K562 (cell line): ENCODE data around the gene SART3. TPM values are rescaled to one million over a fixed set of nuclear protein-coding genes. Genes with fewer than 3 reads are reported as not detected.
A peak's percentile ranks its signal among the peaks of the same experiment; 100 is the strongest.

Experiments
- ATAC-seq: fragments of 200-7000 bp; cut with Tn5 transposase; 3 replicates; pipeline ENCODE4 v1.9.1; 2020; ENCODE audit warnings: moderate library complexity
- BruUV-seq: library from RNA; stranded (reverse); fragments of 400-500 nt; replicated peaks from 2 replicates; lab custom pipeline; 2021; lab: Mats Ljungman, UMichigan
- CTCF ChIA-PET: fragments of 300-600 bp; formaldehyde crosslinking; extraction: SDS; loops from one replicate; lab custom pipeline; 2021; ENCODE audit warnings: low intra/inter-chr PET ratio; lab: Yijun Ruan, JAX
- POLR2A ChIA-PET: fragments of 300-600, 350-650 bp; sonication (Branson Sonifier 250); formaldehyde crosslinking; extraction: SDS; loops from one replicate; lab custom pipeline; 2021; ENCODE audit warnings: antibody characterized with exemption, inconsistent platforms; lab: Yijun Ruan, JAX
- DNase-seq, 4 experiments: peaks; one replicate each; pipeline versions ENCODE4 v3.0.0 to v3.0.0-alpha.2; 2011 to 2018; ENCODE audit warnings: low spot score in 3 of 4, mixed read lengths in 3 of 4; ENCODE audit errors: extremely low read depth in 1 of 4
- FAIRE-seq: peaks from 2 replicates; lab custom pipeline; 2011; peaks lifted over from hg19 to GRCh38; lab: Jason Lieb, UNC
- H2AFZ ChIP-seq: 2 replicates; pipeline ENCODE4 v1.6.0; 2011; ENCODE audit warnings: low read depth, low read length, control low read depth, inconsistent platforms
- H3K27ac ChIP-seq: fragments of 200-600 bp; 3 replicates; pipeline ENCODE4 v1.8.0; 2011; ENCODE audit warnings: low read depth, mild to moderate bottlenecking, control low read depth, inconsistent platforms, low read length, moderate library complexity, mixed read lengths; ENCODE audit errors: extremely low read depth
- H3K27me3 ChIP-seq, 2 experiments: fragments of 300-600 bp in 1 of 2; 2 replicates in 1 of 2; 3 replicates in 1 of 2; pipeline versions ENCODE4 v1.6.0 to v1.8.0; 2011; ENCODE audit warnings: inconsistent platforms in 2 of 2, low read length in 2 of 2, mild to moderate bottlenecking in 1 of 2, mixed read lengths in 1 of 2, moderate library complexity in 1 of 2; ENCODE audit not compliant: control insufficient read depth in 2 of 2, insufficient read depth in 2 of 2
- H3K36me3 ChIP-seq: fragments of 300-600 bp; 3 replicates; pipeline ENCODE4 v1.8.0; 2011; ENCODE audit warnings: mild to moderate bottlenecking, low read length, inconsistent platforms; ENCODE audit not compliant: control insufficient read depth, insufficient read depth
- H3K4me1 ChIP-seq, 2 experiments: fragments of 200-600 bp in 1 of 2; replicated peaks in 1 of 2; 2 replicates in 1 of 2; 3 replicates in 1 of 2; pipeline versions ENCODE4 v1.5.1 to v1.8.0; 2011; ENCODE audit warnings: inconsistent platforms in 2 of 2, low read length in 2 of 2, mild to moderate bottlenecking in 1 of 2, mixed read lengths in 1 of 2, moderate library complexity in 1 of 2; ENCODE audit not compliant: control insufficient read depth in 2 of 2, insufficient read depth in 2 of 2
- H3K4me2 ChIP-seq: 2 replicates; pipeline ENCODE4 v1.6.1; 2011; ENCODE audit warnings: low read length, control low read depth, inconsistent platforms, mixed read lengths; ENCODE audit not compliant: insufficient read depth
- H3K4me3 ChIP-seq: fragments of 200-600 bp; sonication (generic), shearing (Covaris generic); 2 replicates; pipeline ENCODE4 v1.5.1; 2016; ENCODE audit warnings: control low read depth, inconsistent platforms
- H3K79me2 ChIP-seq: fragments of 200-600 bp; 3 replicates; pipeline ENCODE4 v1.8.0; 2011; ENCODE audit warnings: low read length, inconsistent platforms; ENCODE audit not compliant: control insufficient read depth, insufficient read depth
- H3K9ac ChIP-seq, 2 experiments: 2 replicates each; pipeline versions ENCODE4 v1.6.0 to v1.6.1; 2011; ENCODE audit warnings: low read depth in 2 of 2, low read length in 2 of 2, control low read depth in 1 of 2, inconsistent platforms in 1 of 2, mild to moderate bottlenecking in 1 of 2, mixed read lengths in 1 of 2; ENCODE audit not compliant: insufficient read depth in 1 of 2
- H3K9me1 ChIP-seq: one replicate; pipeline ENCODE4 v1.6.0; 2011; ENCODE audit warnings: inconsistent platforms, mild to moderate bottlenecking, low read length, moderate library complexity; ENCODE audit not compliant: control insufficient read depth, insufficient read depth
- H3K9me3 ChIP-seq: replicated peaks from 2 replicates; pipeline ENCODE4 v1.5.1; 2011; ENCODE audit warnings: low read depth, low read length, inconsistent platforms; ENCODE audit not compliant: control insufficient read depth, insufficient read depth
- H4K20me1 ChIP-seq: replicated peaks from 2 replicates; pipeline ENCODE4 v1.6.1; 2011; ENCODE audit warnings: low read length, inconsistent platforms, mixed read lengths; ENCODE audit not compliant: control insufficient read depth, insufficient read depth
- HDAC1 ChIP-seq, 2 experiments: fragments of 450-650 bp; IDR thresholded peaks; 2 replicates each; pipeline ENCODE4 v1.6.1; 2016 to 2017; ENCODE audit warnings: inconsistent platforms in 1 of 2, mild to moderate bottlenecking in 1 of 2, moderate library complexity in 1 of 2
- HLTF ChIP-seq: fragments of 450-650 bp; IDR thresholded peaks from 2 replicates; pipeline ENCODE4 v1.6.1; 2016
- HMGN3 ChIP-seq: IDR thresholded peaks from 2 replicates; pipeline ENCODE4 v1.6.1; 2011; ENCODE audit warnings: borderline replicate concordance, low read depth, mild to moderate bottlenecking, mixed read lengths, low read length; ENCODE audit not compliant: insufficient read length; ENCODE audit errors: extremely low read depth
- KDM1A ChIP-seq, 2 experiments: fragments of 450-650 bp; IDR thresholded peaks; 2 replicates each; pipeline ENCODE4 v1.6.1; 2016; ENCODE audit warnings: mild to moderate bottlenecking in 2 of 2
- PHF20 ChIP-seq: fragments of 450-650 bp; IDR thresholded peaks from 2 replicates; pipeline ENCODE4 v1.6.1; 2018; ENCODE audit not compliant: partially characterized antibody
- PRPF4 ChIP-seq: fragments of 200-400 bp; formaldehyde crosslinking; IDR thresholded peaks from one replicate; pipeline ENCODE4 v1.6.1; 2017; ENCODE audit warnings: low read length, low read depth, mild to moderate bottlenecking; ENCODE audit not compliant: insufficient read depth, poor library complexity, severe bottlenecking
- RBM25 ChIP-seq: fragments of 200-400 bp; formaldehyde crosslinking; IDR thresholded peaks from 2 replicates; pipeline ENCODE4 v1.6.1; 2018; ENCODE audit warnings: low read length, low read depth, moderate library complexity; ENCODE audit not compliant: severe bottlenecking
- RCOR1 ChIP-seq, 2 experiments: IDR thresholded peaks; 2 replicates each; pipeline ENCODE4 v1.6.1; 2012; ENCODE audit warnings: low read depth in 2 of 2, low read length in 2 of 2, borderline replicate concordance in 1 of 2, improper control_type of control experiment in 1 of 2
- SRSF7 ChIP-seq: fragments of 200-400 bp; formaldehyde crosslinking; optimal IDR thresholded peaks from 2 replicates; pipeline ENCODE3; 2017; ENCODE audit warnings: mild to moderate bottlenecking, low read depth, low read length
- ZBTB7A ChIP-seq: IDR thresholded peaks from 2 replicates; pipeline ENCODE4 v1.6.1; 2011; ENCODE audit warnings: low read depth, mild to moderate bottlenecking, low read length, moderate library complexity, borderline replicate concordance; ENCODE audit not compliant: control insufficient read depth
- ZFP36 ChIP-seq: fragments of 150-350 bp; IDR thresholded peaks from 2 replicates; pipeline ENCODE4 v1.6.1; 2018; ENCODE audit warnings: low read length, low read depth; ENCODE audit not compliant: partially characterized antibody
- ZNF134 ChIP-seq: fragments of 250-450 bp; sonication (Bioruptor Pico); conservative IDR thresholded peaks from 2 replicates; pipeline ENCODE4 v1.4.0; 2020
- ZNF263 ChIP-seq: sonication (generic); formaldehyde crosslinking; IDR thresholded peaks from 2 replicates; pipeline ENCODE4 v1.8.0; 2022; ENCODE audit warnings: mild to moderate bottlenecking, missing genetic modification reagents, borderline replicate concordance
- ZNF41 ChIP-seq: fragments of 250-450 bp; sonication (Bioruptor Pico); conservative IDR thresholded peaks from 2 replicates; pipeline ENCODE4 v1.4.0; 2020; ENCODE audit warnings: mild to moderate bottlenecking
- WGBS: fragments of 100-300 bp; shearing (Covaris generic); methylation state at CpG from one replicate; pipeline ENCODE4 v1.1.6; 2016; ENCODE audit warnings: low coverage, mixed read lengths; ENCODE audit not compliant: insufficient coverage; ENCODE audit errors: missing lambda C conversion rate; 5-methylcytosine and 5-hydroxymethylcytosine counted together
- in situ Hi-C: fragments of 300-500 bp; cut with MboI; formaldehyde crosslinking; loops from 4 replicates; pipeline ENCODE4 v1.15.0; 2018; ENCODE audit warnings: inconsistent platforms, mixed read lengths
- intact Hi-C: fragments of 100-400 bp; cut with micrococcal nuclease; formaldehyde crosslinking; loops from 2 replicates; pipeline ENCODE4 v1.14.2; 2022
- polyA plus RNA-seq, 8 experiments: library from polyadenylated mRNA; depleted of rRNA in 4 of 8; stranded (reverse) in 5 of 8; unstranded in 3 of 8; fragments of >200 nt; fragmentation: Nextera tagmentation in 2 of 8; fragmentation: Illumina TruSeq in 1 of 8; extraction: Ambion mirVana in 2 of 8; extraction: Trizol in 1 of 8; gene quantifications; 2 replicates each; pipeline versions ENCODE4 v1.2.1 to v1.2.3, GENCODE V29; 2011 to 2014; ENCODE audit warnings: inconsistent platforms in 1 of 8, missing spikeins in 1 of 8
- total RNA-seq, 7 experiments: library from RNA; depleted of rRNA in 6 of 7; stranded (reverse); fragments of >200 nt in 6 of 7; fragmentation: Illumina TruSeq in 2 of 7; extraction: Trizol in 2 of 7; gene quantifications; 2 replicates each; pipeline versions ENCODE4 v1.2.1 to v1.2.3, GENCODE V29; 2011 to 2021; ENCODE audit warnings: low replicate concordance in 1 of 7
- TF ChIP-seq, protein P1 (sequence below): fragments of 450-650 bp; formaldehyde crosslinking; IDR thresholded peaks from 2 replicates; pipeline ENCODE4 v1.4.0; 2022; ENCODE audit warnings: missing genetic modification characterization
- TF ChIP-seq, protein P2 (sequence below): fragments of 250-450 bp; sonication (Bioruptor Pico); IDR thresholded peaks from 2 replicates; pipeline ENCODE4 v1.8.0; 2021; ENCODE audit warnings: mild to moderate bottlenecking, moderate library complexity
- TF ChIP-seq, protein P3 (sequence below): fragments of 450-650 bp; conservative IDR thresholded peaks from 2 replicates; pipeline ENCODE4 v1.6.1; 2016; ENCODE audit warnings: missing genetic modification characterization, low read depth, mild to moderate bottlenecking, control low read depth, missing compliant biosample characterization

SART3 gene
- total and polyA plus RNA-seq, 9 of the 15 experiments (the other 6 are each of a cell fraction or from before 2014, with no cell fraction given), result 8.9 to 167 (median 56.7) TPM

DNA sequence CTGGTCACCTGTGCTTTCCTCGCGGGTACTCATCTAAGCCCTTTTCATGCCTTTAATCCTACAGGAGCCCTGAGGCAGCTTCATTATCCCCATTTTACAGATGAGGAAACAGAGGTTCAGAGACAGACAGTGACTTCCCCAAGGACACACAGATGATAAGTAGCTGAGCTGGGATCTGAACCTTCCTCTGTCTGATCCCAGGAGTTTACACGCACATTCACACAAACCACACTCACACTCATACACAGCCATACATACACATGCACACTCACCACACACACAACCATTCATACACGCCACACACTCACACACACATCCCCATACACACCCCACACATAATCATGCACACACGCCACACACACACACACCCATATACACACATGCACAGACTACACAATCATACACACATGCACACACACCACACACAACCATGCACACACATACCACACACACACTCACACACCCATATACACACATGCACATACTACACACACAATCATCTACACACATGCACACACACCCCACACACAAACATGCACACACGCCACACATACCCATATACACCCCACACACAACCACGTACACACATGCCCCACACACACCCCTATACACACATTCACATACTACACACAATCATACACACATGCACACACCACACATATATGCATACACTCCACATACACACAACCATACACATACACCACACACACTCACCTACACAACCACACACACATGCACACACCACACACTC lies 34.2 kb upstream of the SART3 start:
- H2AFZ ChIP-seq, result no peak overlapping the region
- H4K20me1 ChIP-seq, result peaks cover 6% of the 10 kb centered on the region; the same call in 1 of the 2 replicates
- H3K4me2 ChIP-seq, result no peak overlapping the region
- ATAC-seq, result no peak
- no peak overlapping the region for H3K27ac ChIP-seq
- no peaks in the 10 kb centered on the region for H3K9me3 ChIP-seq
- BruUV-seq, result no TSS peak
- no peaks in the 10 kb centered on the region for H3K79me2 ChIP-seq
- peaks cover 0 to 6% of the 10 kb centered on the region in 2 experiments; a peak in 1 of 5 replicates for H3K27me3 ChIP-seq
- peaks cover 2% of the 10 kb centered on the region for H3K9me1 ChIP-seq
- ChIA-PET POLR2A (interaction anchor here (0.6 to 1.1 kb wide), 3 partner anchors 10 to 1296 kb away, joined by 3 to 6 read pairs (median 4); partner anchors contain the start of gene SART3), CTCF (no interaction called here)
- no peak overlapping the region for H3K4me3 ChIP-seq
- H3K9ac ChIP-seq, result no peak overlapping the region
- peaks cover 0 to 28% of the 10 kb centered on the region in 2 experiments; a peak in 2 of 5 replicates for H3K4me1 ChIP-seq
- 48% methylated on average over 7 of the region's 7 CpGs for WGBS
- FAIRE-seq, result no peak
- no peaks in the 10 kb centered on the region for H3K36me3 ChIP-seq
- in situ Hi-C loops (no loop called here), intact Hi-C loops (no loop called here)
- no peak for DNase-seq
- TF ChIP-seq ZNF134 (no peak), ZFP36 (peak; percentile 20), SRSF7 (no peak), PRPF4 (no peak), PHF20 (peak; percentile 66), RCOR1 (IDR thresholded peaks at IDR 0.05; ENCODE audit: borderline replicate concordance in 1 of 2, low read depth in 2 of 2, low read length in 2 of 2) (peak in 1 of 2 experiments; percentile 31; a peak in 1 of 4 replicates), RBM25 (peak; percentile 81), ZNF41 (CRISPR knock-in tag) (no peak), HLTF (0 out of 2 replicates have a peak, but pooled peaks have one; percentile 15), HMGN3 (no peak), ZNF263 (CRISPR knock-in tag) (no peak), HDAC1 (IDR thresholded peaks at IDR 0.05) (peak in 1 of 2 experiments; percentile 38; a peak in 2 of 4 replicates), ZBTB7A (no peak), KDM1A (IDR thresholded peaks at IDR 0.05) (peak; percentile 59 to 68; a peak in 2 of 4 replicates)
- TF ChIP-seq, protein P1, sequence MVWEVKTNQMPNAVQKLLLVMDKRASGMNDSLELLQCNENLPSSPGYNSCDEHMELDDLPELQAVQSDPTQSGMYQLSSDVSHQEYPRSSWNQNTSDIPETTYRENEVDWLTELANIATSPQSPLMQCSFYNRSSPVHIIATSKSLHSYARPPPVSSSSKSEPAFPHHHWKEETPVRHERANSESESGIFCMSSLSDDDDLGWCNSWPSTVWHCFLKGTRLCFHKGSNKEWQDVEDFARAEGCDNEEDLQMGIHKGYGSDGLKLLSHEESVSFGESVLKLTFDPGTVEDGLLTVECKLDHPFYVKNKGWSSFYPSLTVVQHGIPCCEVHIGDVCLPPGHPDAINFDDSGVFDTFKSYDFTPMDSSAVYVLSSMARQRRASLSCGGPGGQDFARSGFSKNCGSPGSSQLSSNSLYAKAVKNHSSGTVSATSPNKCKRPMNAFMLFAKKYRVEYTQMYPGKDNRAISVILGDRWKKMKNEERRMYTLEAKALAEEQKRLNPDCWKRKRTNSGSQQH (CRISPR knock-in tag), result peak; percentile 52; the same call in 1 of the 2 replicates
- TF ChIP-seq, protein P2, sequence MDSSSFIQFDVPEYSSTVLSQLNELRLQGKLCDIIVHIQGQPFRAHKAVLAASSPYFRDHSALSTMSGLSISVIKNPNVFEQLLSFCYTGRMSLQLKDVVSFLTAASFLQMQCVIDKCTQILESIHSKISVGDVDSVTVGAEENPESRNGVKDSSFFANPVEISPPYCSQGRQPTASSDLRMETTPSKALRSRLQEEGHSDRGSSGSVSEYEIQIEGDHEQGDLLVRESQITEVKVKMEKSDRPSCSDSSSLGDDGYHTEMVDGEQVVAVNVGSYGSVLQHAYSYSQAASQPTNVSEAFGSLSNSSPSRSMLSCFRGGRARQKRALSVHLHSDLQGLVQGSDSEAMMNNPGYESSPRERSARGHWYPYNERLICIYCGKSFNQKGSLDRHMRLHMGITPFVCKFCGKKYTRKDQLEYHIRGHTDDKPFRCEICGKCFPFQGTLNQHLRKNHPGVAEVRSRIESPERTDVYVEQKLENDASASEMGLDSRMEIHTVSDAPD (CRISPR knock-in tag), result no peak
- TF ChIP-seq, protein P3, sequence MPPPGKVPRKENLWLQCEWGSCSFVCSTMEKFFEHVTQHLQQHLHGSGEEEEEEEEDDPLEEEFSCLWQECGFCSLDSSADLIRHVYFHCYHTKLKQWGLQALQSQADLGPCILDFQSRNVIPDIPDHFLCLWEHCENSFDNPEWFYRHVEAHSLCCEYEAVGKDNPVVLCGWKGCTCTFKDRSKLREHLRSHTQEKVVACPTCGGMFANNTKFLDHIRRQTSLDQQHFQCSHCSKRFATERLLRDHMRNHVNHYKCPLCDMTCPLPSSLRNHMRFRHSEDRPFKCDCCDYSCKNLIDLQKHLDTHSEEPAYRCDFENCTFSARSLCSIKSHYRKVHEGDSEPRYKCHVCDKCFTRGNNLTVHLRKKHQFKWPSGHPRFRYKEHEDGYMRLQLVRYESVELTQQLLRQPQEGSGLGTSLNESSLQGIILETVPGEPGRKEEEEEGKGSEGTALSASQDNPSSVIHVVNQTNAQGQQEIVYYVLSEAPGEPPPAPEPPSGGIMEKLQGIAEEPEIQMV (tag), result no peak
